Gastroesophageal sphincter (tissue), 3 donors: ENCODE data around the gene SLC48A1.

ENCODE experiments used
- EP300 ChIP-seq: sonication (generic); formaldehyde crosslinking; IDR thresholded peaks from one replicate; pipeline ENCODE4 v1.6.1; 2017; ENCODE audit warnings: antibody characterized with exemption, mild to moderate bottlenecking
- POLR2AphosphoS5 ChIP-seq: sonication (generic); formaldehyde crosslinking; IDR thresholded peaks from one replicate; pipeline ENCODE4 v1.6.1; 2017; ENCODE audit warnings: antibody characterized with exemption
- TF ChIP-seq, protein P1 (sequence below), 4 experiments: fragments of 200-600 bp in 2 of 4; fragments of 450-650 bp in 2 of 4; sonication (generic) in 1 of 4; IDR thresholded peaks; one replicate each; pipeline ENCODE4 v1.5.1; 2017 to 2019; ENCODE audit warnings: antibody characterized with exemption in 4 of 4, mild to moderate bottlenecking in 2 of 4, moderate library complexity in 2 of 4

DNA sequence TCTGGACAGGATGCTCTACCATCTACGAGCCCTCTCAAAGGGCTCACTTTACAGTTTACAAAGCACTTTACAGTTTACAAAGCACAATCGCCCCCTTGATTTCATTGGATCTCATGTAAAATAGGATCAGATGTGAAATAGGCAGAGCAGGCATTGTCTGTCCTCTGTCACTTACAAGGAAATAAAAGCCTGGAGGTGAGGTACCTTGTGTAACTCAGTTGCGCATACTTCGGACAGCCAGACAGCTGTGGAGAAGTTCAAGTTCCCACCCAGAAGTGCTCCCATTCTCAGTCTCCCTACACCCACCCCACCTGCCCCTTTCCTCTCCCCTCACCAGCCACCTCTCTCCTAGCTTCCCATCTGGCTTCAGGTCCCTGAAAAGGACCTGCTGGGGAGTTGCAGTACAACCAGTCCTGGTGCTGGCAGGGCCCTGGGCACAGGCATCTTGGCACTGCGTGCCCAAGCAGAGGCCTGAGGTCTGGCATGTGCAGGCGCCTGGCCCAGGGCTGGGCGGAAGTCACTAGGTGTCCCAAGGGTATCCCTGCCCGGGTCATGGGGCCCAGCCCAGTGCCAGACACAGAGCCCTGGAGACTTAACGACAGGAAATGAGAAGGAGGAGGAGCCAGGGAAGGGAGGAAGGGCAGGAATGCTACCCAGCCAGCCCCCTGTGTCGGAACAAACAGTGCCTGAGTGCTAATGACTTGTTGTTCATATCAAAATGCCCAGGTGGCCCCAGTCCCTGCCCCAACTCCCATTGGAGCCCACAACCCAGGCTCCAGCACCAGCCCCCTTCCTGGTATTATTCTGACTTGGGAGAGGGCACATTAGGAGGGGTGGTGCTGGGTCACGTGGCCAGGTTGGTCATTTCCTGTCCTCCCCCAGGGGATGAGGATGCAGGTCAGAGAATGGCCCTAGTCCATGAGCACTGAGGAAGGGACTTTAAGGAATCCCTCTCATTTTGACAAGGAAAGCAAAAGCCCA, 19.7 kb upstream of the SLC48A1 start:
- TF ChIP-seq, protein P1, sequence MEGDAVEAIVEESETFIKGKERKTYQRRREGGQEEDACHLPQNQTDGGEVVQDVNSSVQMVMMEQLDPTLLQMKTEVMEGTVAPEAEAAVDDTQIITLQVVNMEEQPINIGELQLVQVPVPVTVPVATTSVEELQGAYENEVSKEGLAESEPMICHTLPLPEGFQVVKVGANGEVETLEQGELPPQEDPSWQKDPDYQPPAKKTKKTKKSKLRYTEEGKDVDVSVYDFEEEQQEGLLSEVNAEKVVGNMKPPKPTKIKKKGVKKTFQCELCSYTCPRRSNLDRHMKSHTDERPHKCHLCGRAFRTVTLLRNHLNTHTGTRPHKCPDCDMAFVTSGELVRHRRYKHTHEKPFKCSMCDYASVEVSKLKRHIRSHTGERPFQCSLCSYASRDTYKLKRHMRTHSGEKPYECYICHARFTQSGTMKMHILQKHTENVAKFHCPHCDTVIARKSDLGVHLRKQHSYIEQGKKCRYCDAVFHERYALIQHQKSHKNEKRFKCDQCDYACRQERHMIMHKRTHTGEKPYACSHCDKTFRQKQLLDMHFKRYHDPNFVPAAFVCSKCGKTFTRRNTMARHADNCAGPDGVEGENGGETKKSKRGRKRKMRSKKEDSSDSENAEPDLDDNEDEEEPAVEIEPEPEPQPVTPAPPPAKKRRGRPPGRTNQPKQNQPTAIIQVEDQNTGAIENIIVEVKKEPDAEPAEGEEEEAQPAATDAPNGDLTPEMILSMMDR (IDR thresholded peaks at IDR 0.05): no peak
- TF ChIP-seq POLR2AphosphoS5 (peak; percentile 3), EP300 (no peak)
